ENCODE results near the gene MED27. TPM values are rescaled to one million over a fixed set of nuclear protein-coding genes. Genes with fewer than 3 reads are reported as not detected.

Gene MED27
- total and polyA plus RNA-seq, 9 of the 15 experiments (the other 6 are each of a cell fraction or from before 2014, with no cell fraction given) = 24.4 to 91.0 (median 36.1) TPM

GRCh38 chr9:132125361-132125760 lies 45.7 kb upstream of the MED27 start:
- no peak overlapping the region for H3K9ac ChIP-seq (ENCODE audit: insufficient read depth in 1 of 2, low read depth in 2 of 2, low read length in 2 of 2)
- H2AFZ ChIP-seq (ENCODE audit: low read depth, low read length) = no peak overlapping the region
- DNase-seq (ENCODE audit: extremely low read depth in 1 of 4, low spot score in 3 of 4) (no peak), FAIRE-seq (no peak), ATAC-seq (no peak)
- in situ Hi-C loops (cut with MboI) = no loop called here
- H3K27me3 ChIP-seq (ENCODE audit: control insufficient read depth in 2 of 2, insufficient read depth in 2 of 2, low read length in 2 of 2) = peaks cover 42 to 59% of the 10 kb centered on the region in 2 experiments
- CTCF ChIA-PET (ENCODE audit: low intra/inter-chr PET ratio) = no interaction called here
- BruUV-seq (replicated peaks) = no TSS peak
- H3K36me3 ChIP-seq (ENCODE audit: control insufficient read depth, insufficient read depth, low read length) = no peaks in the 10 kb centered on the region
- peaks cover 6% of the 10 kb centered on the region for H3K9me1 ChIP-seq (ENCODE audit: control insufficient read depth, insufficient read depth, low read length)
- H3K4me2 ChIP-seq (ENCODE audit: insufficient read depth, low read length) = no peak overlapping the region
- H3K79me2 ChIP-seq (ENCODE audit: control insufficient read depth, insufficient read depth, low read length) = no peaks in the 10 kb centered on the region
- H3K9me3 ChIP-seq (replicated peaks; ENCODE audit: control insufficient read depth, insufficient read depth, low read depth, low read length) = no peaks in the 10 kb centered on the region
- H3K4me3 ChIP-seq = no peak overlapping the region
- H3K4me1 ChIP-seq (replicated peaks in 1 of 2; ENCODE audit: control insufficient read depth in 2 of 2, insufficient read depth in 2 of 2, low read length in 2 of 2) = peaks cover 0 to 6% of the 10 kb centered on the region in 2 experiments; a peak in 2 of 5 replicates
- POLR2A ChIA-PET = no interaction called here
- peaks cover 4% of the 10 kb centered on the region; the same call in 1 of the 2 replicates for H4K20me1 ChIP-seq (replicated peaks; ENCODE audit: control insufficient read depth, insufficient read depth, low read length)
- intact Hi-C loops (cut with micrococcal nuclease) = no loop called here
- no peak for TF ChIP-seq PML (IDR thresholded peaks at IDR 0.05; ENCODE audit: low read length)
- no peak for TF ChIP-seq ZNF668 (CRISPR knock-in tag; IDR thresholded peaks at IDR 0.05)
- TF ChIP-seq EWSR1 (IDR thresholded peaks at IDR 0.05; ENCODE audit: borderline replicate concordance, low read depth, partially characterized antibody) = no peak
- 6% methylated on average over 7 of the region's 7 CpGs for WGBS (ENCODE audit: insufficient coverage, low coverage, missing lambda C conversion rate)
- no peak overlapping the region for H3K27ac ChIP-seq (ENCODE audit: extremely low read depth, low read depth, low read length)

GRCh38 chr9:132124800-132125199 lies 45.1 kb upstream of the MED27 start:
- Histone ChIP-seq H3K27me3 (ENCODE audit: control insufficient read depth in 2 of 2, insufficient read depth in 2 of 2, low read length in 2 of 2) (peaks cover 41 to 54% of the 10 kb centered on the region in 2 experiments), H3K9ac (ENCODE audit: insufficient read depth in 1 of 2, low read depth in 2 of 2, low read length in 2 of 2) (no peak overlapping the region), H3K9me1 (ENCODE audit: control insufficient read depth, insufficient read depth, low read length) (peaks cover 5% of the 10 kb centered on the region), H3K4me3 (no peak overlapping the region), H2AFZ (ENCODE audit: low read depth, low read length) (no peak overlapping the region), H3K4me1 (replicated peaks in 1 of 2; ENCODE audit: control insufficient read depth in 2 of 2, insufficient read depth in 2 of 2, low read length in 2 of 2) (peaks cover 0 to 6% of the 10 kb centered on the region in 2 experiments; a peak in 2 of 5 replicates), H3K79me2 (ENCODE audit: control insufficient read depth, insufficient read depth, low read length) (no peaks in the 10 kb centered on the region), H4K20me1 (replicated peaks; ENCODE audit: control insufficient read depth, insufficient read depth, low read length) (peaks cover 6% of the 10 kb centered on the region; the same call in 1 of the 2 replicates), H3K27ac (ENCODE audit: extremely low read depth, low read depth, low read length) (no peak overlapping the region), H3K36me3 (ENCODE audit: control insufficient read depth, insufficient read depth, low read length) (no peaks in the 10 kb centered on the region), H3K9me3 (replicated peaks; ENCODE audit: control insufficient read depth, insufficient read depth, low read depth, low read length) (no peaks in the 10 kb centered on the region), H3K4me2 (ENCODE audit: insufficient read depth, low read length) (no peak overlapping the region)
- intact Hi-C loops (cut with micrococcal nuclease) (no loop called here), in situ Hi-C loops (cut with MboI) (no loop called here)
- no peak for DNase-seq (ENCODE audit: extremely low read depth in 1 of 4, low spot score in 3 of 4)
- WGBS (ENCODE audit: insufficient coverage, low coverage, missing lambda C conversion rate) = 2% methylated on average over 6 of the region's 6 CpGs
- no TSS peak for BruUV-seq (replicated peaks)
- CTCF ChIA-PET (ENCODE audit: low intra/inter-chr PET ratio) = no interaction called here
- no peak for TF ChIP-seq SMARCA4 (IDR thresholded peaks at IDR 0.05)
- no peak for TF ChIP-seq FOXK2 (conservative IDR thresholded peaks at IDR 0.05 in 1 of 2, IDR thresholded peaks at IDR 0.05 in 1 of 2; ENCODE audit: low read depth in 2 of 2)
- TF ChIP-seq FOS (IDR thresholded peaks at IDR 0.05; ENCODE audit: extremely low read depth, insufficient read length) = no peak
- no peak for TF ChIP-seq DNMT1 (IDR thresholded peaks at IDR 0.05)
- no peak for TF ChIP-seq SREBF2 (CRISPR knock-in tag; IDR thresholded peaks at IDR 0.05)
- no peak for TF ChIP-seq HCFC1 (IDR thresholded peaks at IDR 0.05; ENCODE audit: low read depth, low read length)
- TF ChIP-seq ARID4B (CRISPR knock-in tag; IDR thresholded peaks at IDR 0.05) = no peak
- POLR2A ChIA-PET = no interaction called here
- ATAC-seq = no peak
- no peak for FAIRE-seq

Measured in K562 (cell line).